K562 (cell line): ENCODE measurements around the gene RNH1. TPM values are rescaled to one million over a fixed set of nuclear protein-coding genes. Genes with fewer than 3 reads are reported as not detected.

Source experiments
- CEBPZ ChIP-seq: fragments of 150-350 bp; IDR thresholded peaks from 2 replicates; pipeline ENCODE4 v1.6.1; 2014; ENCODE audit warnings: low read depth, mild to moderate bottlenecking, low read length, borderline replicate concordance
- COPS2 ChIP-seq: fragments of 450-650 bp; conservative IDR thresholded peaks from 2 replicates; pipeline ENCODE4 v1.6.1; 2016; ENCODE audit warnings: mild to moderate bottlenecking, moderate library complexity
- E2F4 ChIP-seq: sonication (generic); formaldehyde crosslinking; IDR thresholded peaks from 2 replicates; pipeline ENCODE4 v1.8.0; 2022; ENCODE audit warnings: mild to moderate bottlenecking, low read depth, missing genetic modification reagents
- ELK3 ChIP-seq: fragments of 450-650 bp; formaldehyde crosslinking; IDR thresholded peaks from 2 replicates; pipeline ENCODE4 v1.4.0; 2020; ENCODE audit warnings: mild to moderate bottlenecking
- FOXK1 ChIP-seq: sonication (generic); formaldehyde crosslinking; IDR thresholded peaks from 2 replicates; pipeline ENCODE4 v1.8.0; 2022; ENCODE audit warnings: missing genetic modification reagents, mild to moderate bottlenecking, borderline replicate concordance
- JUNB ChIP-seq: fragments of 450-650 bp; formaldehyde crosslinking; conservative IDR thresholded peaks from 2 replicates; pipeline ENCODE4 v1.4.0; 2020; ENCODE audit warnings: mild to moderate bottlenecking
- MCM7 ChIP-seq, 2 experiments: fragments of 450-650 bp; IDR thresholded peaks; 2 replicates each; pipeline ENCODE4 v1.6.1; 2016 to 2018
- NCOA6 ChIP-seq: fragments of 450-650 bp; IDR thresholded peaks from 2 replicates; pipeline ENCODE4 v1.6.1; 2017; ENCODE audit warnings: mild to moderate bottlenecking
- NR2C2 ChIP-seq, 2 experiments: fragments of 200-800 bp in 1 of 2; sonication (Bioruptor generic) in 1 of 2; sonication (generic) in 1 of 2; formaldehyde crosslinking in 1 of 2; IDR thresholded peaks; 2 replicates each; pipeline versions ENCODE4 v1.6.1 to v1.8.0; 2016 to 2022; ENCODE audit warnings: mild to moderate bottlenecking in 1 of 2, missing compliant biosample characterization in 1 of 2, missing genetic modification characterization in 1 of 2, missing genetic modification reagents in 1 of 2
- RAD51 ChIP-seq: fragments of 450-650 bp; IDR thresholded peaks from 2 replicates; pipeline ENCODE4 v1.7.1; 2016; ENCODE audit warnings: low read depth, mild to moderate bottlenecking, borderline replicate concordance
- SMC3 ChIP-seq: conservative IDR thresholded peaks from 2 replicates; pipeline ENCODE4 v1.6.1; 2011; ENCODE audit warnings: low read depth, low read length, improper control_type of control experiment; ENCODE audit not compliant: insufficient read depth
- TEAD2 ChIP-seq: fragments of 450-650 bp; IDR thresholded peaks from 2 replicates; pipeline ENCODE4 v1.6.1; 2016; ENCODE audit warnings: missing genetic modification characterization, control low read depth, missing compliant biosample characterization
- USF2 ChIP-seq: sonication (generic); formaldehyde crosslinking; IDR thresholded peaks from 2 replicates; pipeline ENCODE4 v1.5.0; 2020; ENCODE audit warnings: missing genetic modification reagents
- VEZF1 ChIP-seq: fragments of 200-800 bp; sonication (Bioruptor generic); IDR thresholded peaks from 2 replicates; pipeline ENCODE4 v1.6.1; 2017; ENCODE audit warnings: missing genetic modification characterization, missing compliant biosample characterization
- XRCC4 ChIP-seq: IDR thresholded peaks from one replicate; pipeline ENCODE4 v1.6.1; 2011; ENCODE audit not compliant: insufficient read depth, insufficient read length; ENCODE audit errors: extremely low read depth
- ZFP91 ChIP-seq: sonication (generic); formaldehyde crosslinking; IDR thresholded peaks from 2 replicates; pipeline ENCODE4 v1.8.0; 2022; ENCODE audit warnings: mild to moderate bottlenecking, missing genetic modification reagents
- ZNF146 ChIP-seq: IDR thresholded peaks from one replicate; pipeline ENCODE4 v1.6.1; 2018; ENCODE audit warnings: missing compliant biosample characterization; ENCODE audit not compliant: unreplicated experiment
- polyA plus RNA-seq, 8 experiments: library from polyadenylated mRNA; depleted of rRNA in 4 of 8; stranded (reverse) in 5 of 8; unstranded in 3 of 8; fragments of >200 nt; fragmentation: Nextera tagmentation in 2 of 8; fragmentation: Illumina TruSeq in 1 of 8; extraction: Ambion mirVana in 2 of 8; extraction: Trizol in 1 of 8; gene quantifications; 2 replicates each; pipeline versions ENCODE4 v1.2.1 to v1.2.3, GENCODE V29; 2011 to 2014; ENCODE audit warnings: inconsistent platforms in 1 of 8, missing spikeins in 1 of 8
- total RNA-seq, 7 experiments: library from RNA; depleted of rRNA in 6 of 7; stranded (reverse); fragments of >200 nt in 6 of 7; fragmentation: Illumina TruSeq in 2 of 7; extraction: Trizol in 2 of 7; gene quantifications; 2 replicates each; pipeline versions ENCODE4 v1.2.1 to v1.2.3, GENCODE V29; 2011 to 2021; ENCODE audit warnings: low replicate concordance in 1 of 7

Gene RNH1
- total and polyA plus RNA-seq, 9 of the 15 experiments (the other 6 are each of a cell fraction or from before 2014, with no cell fraction given) = 2.5 to 160 (median 44.3) TPM

GRCh38 chr11:518463-519202 lies 11.6 kb upstream of the RNH1 start (continued):
- TF ChIP-seq VEZF1 (CRISPR knock-in tag) (peak; percentile 88), RAD51 (peak; percentile 98), SMC3 (peak; percentile 91), ZNF146 (CRISPR knock-in tag) (no peak), ZFP91 (CRISPR knock-in tag) (no peak), COPS2 (no peak), MCM7 (IDR thresholded peaks at IDR 0.05) (no peak), FOXK1 (CRISPR knock-in tag) (no peak), CEBPZ (no peak), NCOA6 (no peak), TEAD2 (tag) (no peak), ELK3 (CRISPR knock-in tag) (no peak), NR2C2 (CRISPR knock-in tag; IDR thresholded peaks at IDR 0.05) (no peak), NR2C2 (tag; IDR thresholded peaks at IDR 0.05) (peak; percentile 56; the same call in 1 of the 2 replicates), USF2 (CRISPR knock-in tag) (peak; percentile 95), JUNB (CRISPR knock-in tag) (no peak), XRCC4 (no peak), E2F4 (CRISPR knock-in tag) (no peak)
